Sigmoid colon (tissue), 3 donors: Measurements from ENCODE around the gene KCNA2.

Experiments
- POLR2A ChIP-seq, 2 donors: fragments of 450-650 bp; IDR thresholded peaks; one replicate each; pipeline ENCODE4 v1.6.1; 2016; ENCODE audit warnings: antibody characterized with exemption in 2 of 2, mild to moderate bottlenecking in 2 of 2, moderate library complexity in 2 of 2
- TF ChIP-seq, protein P1 (sequence below), 4 experiments: fragments of 450-650 bp in 3 of 4; fragments of 200-600 bp in 1 of 4; IDR thresholded peaks; one replicate each; pipeline ENCODE4 v1.5.1; 2016 to 2019; ENCODE audit warnings: antibody characterized with exemption in 4 of 4, mild to moderate bottlenecking in 3 of 4, moderate library complexity in 2 of 4

DNA sequence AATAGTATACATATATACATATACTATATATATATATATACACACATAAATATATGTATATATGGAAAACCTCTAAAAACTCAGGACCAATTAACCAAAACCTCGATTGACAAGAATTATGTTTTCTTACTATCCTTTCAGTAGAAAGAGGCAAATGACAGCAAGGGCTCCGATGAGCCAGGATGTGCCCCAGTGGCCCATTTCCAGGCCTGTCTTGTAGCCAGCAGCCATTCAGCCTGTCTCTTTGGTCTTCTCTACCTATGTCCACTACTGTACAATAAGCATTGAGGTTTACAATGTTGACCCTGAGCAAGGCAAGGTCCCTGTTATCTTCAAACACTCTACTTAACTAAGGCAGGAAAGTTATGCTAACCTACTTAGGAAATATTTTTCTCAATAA, 9.8 kb downstream of the KCNA2 start:
- TF ChIP-seq, protein P1, sequence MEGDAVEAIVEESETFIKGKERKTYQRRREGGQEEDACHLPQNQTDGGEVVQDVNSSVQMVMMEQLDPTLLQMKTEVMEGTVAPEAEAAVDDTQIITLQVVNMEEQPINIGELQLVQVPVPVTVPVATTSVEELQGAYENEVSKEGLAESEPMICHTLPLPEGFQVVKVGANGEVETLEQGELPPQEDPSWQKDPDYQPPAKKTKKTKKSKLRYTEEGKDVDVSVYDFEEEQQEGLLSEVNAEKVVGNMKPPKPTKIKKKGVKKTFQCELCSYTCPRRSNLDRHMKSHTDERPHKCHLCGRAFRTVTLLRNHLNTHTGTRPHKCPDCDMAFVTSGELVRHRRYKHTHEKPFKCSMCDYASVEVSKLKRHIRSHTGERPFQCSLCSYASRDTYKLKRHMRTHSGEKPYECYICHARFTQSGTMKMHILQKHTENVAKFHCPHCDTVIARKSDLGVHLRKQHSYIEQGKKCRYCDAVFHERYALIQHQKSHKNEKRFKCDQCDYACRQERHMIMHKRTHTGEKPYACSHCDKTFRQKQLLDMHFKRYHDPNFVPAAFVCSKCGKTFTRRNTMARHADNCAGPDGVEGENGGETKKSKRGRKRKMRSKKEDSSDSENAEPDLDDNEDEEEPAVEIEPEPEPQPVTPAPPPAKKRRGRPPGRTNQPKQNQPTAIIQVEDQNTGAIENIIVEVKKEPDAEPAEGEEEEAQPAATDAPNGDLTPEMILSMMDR (IDR thresholded peaks at IDR 0.05) = no peak
- no peak for TF ChIP-seq POLR2A (IDR thresholded peaks at IDR 0.05)
